CD4-positive, alpha-beta memory T cell (primary cell): ENCODE results near the gene RGL1. TPM values are rescaled to one million over a fixed set of nuclear protein-coding genes. Genes with fewer than 3 reads are reported as not detected.

ENCODE experiments used
- CTCF ChIA-PET: fragments of 350-600 bp; sonication (Branson Sonifier 250); formaldehyde crosslinking; loops from one replicate; lab custom pipeline; 2021; ENCODE audit warnings: inconsistent platforms; ENCODE audit not compliant: partially characterized antibody; lab: Charles Lee
- POLR2A ChIA-PET: fragments of 350-600 bp; sonication (Branson Sonifier 250); formaldehyde crosslinking; loops from one replicate; lab custom pipeline; 2021; ENCODE audit not compliant: partially characterized antibody; lab: Charles Lee
- DNase-seq, 5 donors: peaks; one replicate each; pipeline versions ENCODE4 v3.0.0 to v3.0.0-alpha.2; 2020 to 2022; ENCODE audit warnings: mixed read lengths in 1 of 5
- H3K27ac ChIP-seq: one replicate; pipeline ENCODE4 v1.7.0; 2013; ENCODE audit warnings: low read depth, low read length
- H3K27me3 ChIP-seq: 2 replicates; pipeline ENCODE4 v1.7.0; 2013; ENCODE audit warnings: mild to moderate bottlenecking, low read length, moderate library complexity; ENCODE audit not compliant: insufficient read depth
- H3K36me3 ChIP-seq: 2 replicates; pipeline ENCODE4 v1.7.0; 2013; ENCODE audit warnings: mild to moderate bottlenecking, low read length, moderate library complexity; ENCODE audit not compliant: insufficient read depth
- H3K4me1 ChIP-seq: 2 replicates; pipeline ENCODE4 v1.7.0; 2013; ENCODE audit warnings: mild to moderate bottlenecking, low read length, moderate library complexity; ENCODE audit not compliant: insufficient read depth
- H3K4me3 ChIP-seq, 2 donors: one replicate each; pipeline ENCODE4 v1.7.0; 2013; ENCODE audit warnings: low read length in 2 of 2, mild to moderate bottlenecking in 1 of 2
- H3K9me3 ChIP-seq, 2 donors: one replicate each; pipeline ENCODE4 v1.7.0; 2013; ENCODE audit warnings: low read length in 2 of 2, control low read depth in 1 of 2; ENCODE audit not compliant: control insufficient read depth in 1 of 2
- H3K27ac Mint-ChIP-seq, 7 donors: one replicate each; pipeline ENCODE4 v1.8.0; 2020 to 2021; ENCODE audit warnings: mixed read lengths in 7 of 7, mild to moderate bottlenecking in 6 of 7, inconsistent platforms in 3 of 7, moderate library complexity in 3 of 7
- H3K27me3 Mint-ChIP-seq, 2 donors: one replicate each; pipeline ENCODE4 v1.8.0; 2020 to 2021; ENCODE audit warnings: mixed read lengths in 2 of 2
- H3K36me3 Mint-ChIP-seq, 2 donors: one replicate each; pipeline ENCODE4 v1.8.0; 2020 to 2021; ENCODE audit warnings: mixed read lengths in 2 of 2, inconsistent platforms in 1 of 2, mild to moderate bottlenecking in 1 of 2
- H3K4me1 Mint-ChIP-seq, 4 donors: one replicate each; pipeline ENCODE4 v1.8.0; 2020 to 2021; ENCODE audit warnings: mixed read lengths in 4 of 4, mild to moderate bottlenecking in 1 of 4
- H3K4me3 Mint-ChIP-seq, 8 donors: one replicate each; pipeline ENCODE4 v1.8.0; 2020 to 2021; ENCODE audit warnings: mixed read lengths in 8 of 8, mild to moderate bottlenecking in 7 of 8, moderate library complexity in 6 of 8, inconsistent platforms in 3 of 8
- H3K9me3 Mint-ChIP-seq, 8 donors: one replicate each; pipeline ENCODE4 v1.8.0; 2020 to 2021; ENCODE audit warnings: mixed read lengths in 8 of 8, mild to moderate bottlenecking in 5 of 8, inconsistent platforms in 3 of 8, moderate library complexity in 1 of 8
- intact Hi-C: fragments of 100-400 bp; cut with micrococcal nuclease; formaldehyde crosslinking; loops from one replicate; pipeline ENCODE4 v1.15.1; 2023
- polyA plus RNA-seq, 2 donors: library from polyadenylated mRNA; unstranded; fragments of 300-500 nt; fragmentation: Illumina TruSeq; gene quantifications; one replicate each; pipeline ENCODE4 v1.2.3, GENCODE V29; 2021
- total RNA-seq, 2 experiments: library from RNA; stranded (reverse); gene quantifications; one replicate each; pipeline ENCODE4 v1.2.3, GENCODE V29; 2021

Gene RGL1
- total and polyA plus RNA-seq, 4 experiments from 2014 or later: 2.3 to 5.3 (median 3.8) TPM

DNA sequence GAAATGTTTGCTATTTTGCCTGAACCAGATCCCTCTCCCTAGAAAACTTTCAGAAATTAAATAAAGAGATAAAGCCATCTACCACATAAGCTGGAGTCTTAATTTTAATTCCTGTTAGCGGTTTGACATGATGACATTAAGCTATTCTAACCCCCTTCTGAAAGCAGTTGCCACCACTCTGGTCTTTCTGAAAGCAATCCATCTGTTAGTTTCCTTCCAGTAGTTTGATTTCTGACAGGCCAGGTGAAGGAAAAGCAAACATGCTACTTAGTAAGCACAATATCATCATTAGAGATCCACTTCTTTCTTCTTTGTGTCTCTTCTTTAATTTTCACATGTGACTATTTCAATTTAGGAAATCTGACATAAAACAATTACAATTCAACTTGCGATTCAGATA is 39.9 kb downstream of the RGL1 start:
- H3K4me3 Mint-ChIP-seq: no peak overlapping the region
- no peaks in the 10 kb centered on the region for H3K9me3 ChIP-seq
- H3K27ac Mint-ChIP-seq: no peak overlapping the region
- no peaks in the 10 kb centered on the region for H3K27me3 Mint-ChIP-seq
- no peak overlapping the region for H3K27ac ChIP-seq
- H3K36me3 Mint-ChIP-seq: no peaks in the 10 kb centered on the region
- H3K4me1 Mint-ChIP-seq: peaks cover 11 to 18% (median 15%) of the 10 kb centered on the region in 4 donors
- H3K9me3 Mint-ChIP-seq: no peaks in the 10 kb centered on the region
- CTCF ChIA-PET: no interaction called here
- H3K4me3 ChIP-seq: no peak overlapping the region
- H3K36me3 ChIP-seq: no peaks in the 10 kb centered on the region
- H3K4me1 ChIP-seq: peaks cover 6% of the 10 kb centered on the region
- intact Hi-C loops: no loop called here
- POLR2A ChIA-PET: no interaction called here
- H3K27me3 ChIP-seq: no peaks in the 10 kb centered on the region
- no peak for DNase-seq

DNA sequence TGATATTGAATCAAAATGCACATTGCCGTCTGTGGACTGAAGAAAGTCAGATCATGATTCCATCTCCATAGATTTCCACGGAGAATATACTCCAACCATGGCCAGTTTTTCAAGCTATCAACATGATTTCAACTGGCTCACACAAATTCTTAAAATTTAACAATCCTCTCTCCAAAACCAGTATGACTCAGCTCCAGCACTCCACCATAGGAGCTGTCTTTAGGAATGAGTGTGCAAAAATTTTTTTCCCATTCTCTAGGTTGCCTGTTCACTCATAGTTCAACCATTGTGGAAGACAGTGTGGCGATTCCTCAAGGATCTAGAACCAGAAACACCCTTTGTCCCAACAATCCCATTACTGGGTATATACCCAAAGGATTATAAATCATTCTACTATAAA is 40.8 kb downstream of the RGL1 start:
- H3K27ac ChIP-seq: no peak overlapping the region
- no peak overlapping the region for H3K27ac Mint-ChIP-seq
- no peak overlapping the region for H3K4me3 Mint-ChIP-seq

DNA sequence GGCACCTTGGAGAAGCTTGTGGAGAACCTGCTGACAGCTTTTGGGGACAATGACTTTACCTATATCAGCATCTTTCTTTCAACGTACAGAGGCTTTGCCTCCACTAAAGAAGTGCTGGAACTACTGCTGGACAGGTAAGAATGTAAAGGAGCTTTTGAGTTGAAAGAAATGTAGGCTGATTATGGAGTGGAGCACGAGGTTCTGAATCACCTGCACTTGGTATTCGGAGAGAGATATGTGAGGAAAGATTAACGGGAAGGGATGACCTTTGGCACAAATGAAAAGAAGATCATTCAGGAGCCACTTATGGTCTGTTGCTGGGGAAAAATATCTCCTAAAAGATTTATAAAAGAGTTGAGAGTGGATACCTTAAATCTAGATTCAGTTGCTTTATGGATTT is 42.7 kb downstream of the RGL1 start:
- no peak for DNase-seq
- no peaks in the 10 kb centered on the region for H3K27me3 Mint-ChIP-seq
- H3K4me3 ChIP-seq: no peak overlapping the region
- H3K9me3 ChIP-seq: no peaks in the 10 kb centered on the region
- H3K4me1 Mint-ChIP-seq: peaks cover 3 to 4% (median 3%) of the 10 kb centered on the region in 4 donors
- no peak overlapping the region for H3K4me3 Mint-ChIP-seq
- H3K27me3 ChIP-seq: no peaks in the 10 kb centered on the region
- ChIA-PET CTCF (interaction anchor here (1.0 kb wide), 1 partner anchor 68 kb away, joined by 3 read pairs; no protein-coding TSS in a partner anchor), POLR2A (no interaction called here)
- no peaks in the 10 kb centered on the region for H3K4me1 ChIP-seq
- H3K27ac ChIP-seq: no peak overlapping the region
- intact Hi-C loops: no loop called here
- H3K36me3 ChIP-seq: no peaks in the 10 kb centered on the region
- no peaks in the 10 kb centered on the region for H3K9me3 Mint-ChIP-seq
- H3K36me3 Mint-ChIP-seq: no peaks in the 10 kb centered on the region
- H3K27ac Mint-ChIP-seq: no peak overlapping the region

More for the DNA sequence above, 40.8 kb downstream of the RGL1 start:
- Mint-ChIP-seq H3K9me3 (no peaks in the 10 kb centered on the region), H3K36me3 (no peaks in the 10 kb centered on the region), H3K27me3 (no peaks in the 10 kb centered on the region), H3K4me1 (peaks cover 11 to 18% (median 15%) of the 10 kb centered on the region in 4 donors)
- no peak overlapping the region for H3K4me3 ChIP-seq
- H3K36me3 ChIP-seq: no peaks in the 10 kb centered on the region
- intact Hi-C loops: no loop called here
- ChIA-PET POLR2A (no interaction called here), CTCF (no interaction called here)
- DNase-seq: no peak
- peaks cover 6% of the 10 kb centered on the region for H3K4me1 ChIP-seq
- no peaks in the 10 kb centered on the region for H3K9me3 ChIP-seq
- no peaks in the 10 kb centered on the region for H3K27me3 ChIP-seq

DNA sequence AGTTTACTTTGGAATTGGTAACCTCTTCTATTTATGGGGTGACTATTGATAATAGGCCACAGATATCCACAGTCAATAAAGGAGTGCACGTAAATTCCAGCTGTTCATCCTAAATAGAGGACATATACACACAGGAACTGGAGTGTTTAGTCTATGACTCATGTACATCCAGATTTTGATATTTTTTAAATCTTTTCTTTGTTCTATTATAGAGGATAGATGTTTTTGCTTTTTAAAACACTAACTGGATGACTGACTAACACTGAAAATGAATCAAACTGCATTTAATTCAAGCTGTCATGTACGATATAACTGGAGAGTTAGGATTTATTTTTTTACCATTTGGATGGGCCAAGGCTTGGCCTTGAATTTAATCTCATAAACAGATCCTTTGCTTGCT is 45.9 kb downstream of the RGL1 start:
- H3K27ac Mint-ChIP-seq: no peak overlapping the region
- no peaks in the 10 kb centered on the region for H3K27me3 ChIP-seq
- DNase-seq: no peak
- H3K4me3 Mint-ChIP-seq: no peak overlapping the region
- H3K4me3 ChIP-seq: no peak overlapping the region
- H3K4me1 Mint-ChIP-seq: no peaks in the 10 kb centered on the region
- H3K9me3 Mint-ChIP-seq: no peaks in the 10 kb centered on the region
- H3K27ac ChIP-seq: no peak overlapping the region
- ChIA-PET CTCF (no interaction called here), POLR2A (no interaction called here)
- intact Hi-C loops: no loop called here
- no peaks in the 10 kb centered on the region for H3K36me3 Mint-ChIP-seq
- H3K36me3 ChIP-seq: no peaks in the 10 kb centered on the region
- no peaks in the 10 kb centered on the region for H3K9me3 ChIP-seq
- H3K27me3 Mint-ChIP-seq: no peaks in the 10 kb centered on the region
- H3K4me1 ChIP-seq: no peaks in the 10 kb centered on the region

DNA sequence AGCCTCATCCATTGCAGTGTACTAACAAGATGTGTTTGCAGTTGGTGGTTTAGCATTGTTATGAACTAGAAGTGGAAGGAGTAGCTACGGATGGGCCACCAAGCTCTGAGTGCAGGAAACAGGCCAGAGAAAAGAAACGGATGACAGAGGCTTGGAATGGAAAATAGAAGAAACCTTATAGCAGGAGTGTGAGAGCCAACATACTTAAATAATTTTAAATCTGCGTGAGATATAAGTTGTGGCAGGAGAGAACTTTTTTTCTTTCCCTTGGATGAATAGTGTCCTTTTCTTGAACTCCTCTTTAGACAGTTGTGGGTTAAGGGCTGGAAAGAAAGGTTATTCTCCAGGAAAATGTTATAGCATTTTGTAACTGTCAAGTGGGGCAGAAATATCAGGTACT is 54.2 kb downstream of the RGL1 start:
- H3K9me3 ChIP-seq: no peaks in the 10 kb centered on the region
- no peaks in the 10 kb centered on the region for H3K4me1 Mint-ChIP-seq
- no peak overlapping the region for H3K27ac Mint-ChIP-seq
- no peaks in the 10 kb centered on the region for H3K27me3 ChIP-seq
- H3K27me3 Mint-ChIP-seq: no peaks in the 10 kb centered on the region
- POLR2A ChIA-PET: no interaction called here
- no peak overlapping the region for H3K4me3 ChIP-seq
- intact Hi-C loops: no loop called here
- no peaks in the 10 kb centered on the region for H3K36me3 ChIP-seq
- no peaks in the 10 kb centered on the region for H3K36me3 Mint-ChIP-seq
- H3K9me3 Mint-ChIP-seq: no peaks in the 10 kb centered on the region
- no peak for DNase-seq
- no peaks in the 10 kb centered on the region for H3K4me1 ChIP-seq
- no peak overlapping the region for H3K27ac ChIP-seq
- CTCF ChIA-PET: no interaction called here
- H3K4me3 Mint-ChIP-seq: no peak overlapping the region

DNA sequence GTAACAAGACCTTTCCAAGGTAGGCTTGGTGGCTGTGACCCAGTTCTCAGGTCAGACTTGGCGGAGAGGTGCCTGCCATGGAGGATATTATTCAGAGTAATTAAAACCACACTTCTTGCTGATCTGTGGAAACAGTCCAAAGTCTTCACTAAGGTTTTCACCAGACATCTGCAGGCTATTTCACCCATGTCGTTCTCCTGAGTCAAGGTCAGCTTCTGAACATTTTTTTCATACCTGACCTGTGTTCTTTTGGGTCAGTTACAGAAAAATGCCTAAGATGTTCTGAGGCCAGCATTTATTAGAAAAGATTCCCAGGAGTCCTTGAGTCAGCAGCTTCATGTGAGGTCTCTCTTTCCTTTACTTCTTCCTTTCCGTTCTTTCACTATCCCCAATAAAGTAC is 54.9 kb downstream of the RGL1 start:
- Histone ChIP-seq H3K36me3 (no peaks in the 10 kb centered on the region), H3K27me3 (no peaks in the 10 kb centered on the region), H3K4me1 (no peaks in the 10 kb centered on the region), H3K9me3 (no peaks in the 10 kb centered on the region), H3K4me3 (no peak overlapping the region), H3K27ac (no peak overlapping the region)
- Mint-ChIP-seq H3K27ac (no peak overlapping the region), H3K4me3 (no peak overlapping the region), H3K27me3 (no peaks in the 10 kb centered on the region), H3K4me1 (no peaks in the 10 kb centered on the region), H3K36me3 (no peaks in the 10 kb centered on the region), H3K9me3 (no peaks in the 10 kb centered on the region)
- DNase-seq: no peak
- POLR2A ChIA-PET: no interaction called here
- CTCF ChIA-PET: no interaction called here
- intact Hi-C loops: no loop called here

DNA sequence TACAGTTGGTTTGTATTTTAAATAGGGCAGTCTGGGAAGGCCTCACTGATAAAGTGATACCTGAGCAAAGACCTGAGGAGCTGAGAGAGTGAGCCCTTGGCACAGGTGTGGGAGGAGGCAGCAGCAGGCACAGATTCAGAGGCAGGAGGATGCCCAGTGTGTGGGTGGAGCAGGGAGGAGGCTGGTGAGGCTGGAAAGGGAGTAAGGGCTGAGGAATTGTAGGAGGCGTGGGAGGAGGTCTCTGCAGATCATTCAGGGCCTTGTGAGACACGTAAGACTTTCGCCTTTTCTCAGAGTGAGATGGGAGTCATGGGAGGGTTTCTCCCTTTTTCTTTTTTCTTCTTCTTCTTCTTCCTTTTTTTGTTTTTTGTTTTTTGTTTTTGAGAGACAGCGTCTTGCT is 58.0 kb downstream of the RGL1 start:
- intact Hi-C loops: no loop called here
- Mint-ChIP-seq H3K27ac (peak overlapping the region in 1 of 7 donors; percentile 6), H3K9me3 (no peaks in the 10 kb centered on the region), H3K4me3 (no peak overlapping the region), H3K36me3 (no peaks in the 10 kb centered on the region), H3K4me1 (no peaks in the 10 kb centered on the region), H3K27me3 (no peaks in the 10 kb centered on the region)
- CTCF ChIA-PET: no interaction called here
- no peaks in the 10 kb centered on the region for H3K9me3 ChIP-seq
- no peaks in the 10 kb centered on the region for H3K27me3 ChIP-seq
- no peak overlapping the region for H3K27ac ChIP-seq
- H3K4me3 ChIP-seq: no peak overlapping the region
- POLR2A ChIA-PET: no interaction called here
- no peak for DNase-seq
- no peaks in the 10 kb centered on the region for H3K4me1 ChIP-seq
- H3K36me3 ChIP-seq: no peaks in the 10 kb centered on the region

DNA sequence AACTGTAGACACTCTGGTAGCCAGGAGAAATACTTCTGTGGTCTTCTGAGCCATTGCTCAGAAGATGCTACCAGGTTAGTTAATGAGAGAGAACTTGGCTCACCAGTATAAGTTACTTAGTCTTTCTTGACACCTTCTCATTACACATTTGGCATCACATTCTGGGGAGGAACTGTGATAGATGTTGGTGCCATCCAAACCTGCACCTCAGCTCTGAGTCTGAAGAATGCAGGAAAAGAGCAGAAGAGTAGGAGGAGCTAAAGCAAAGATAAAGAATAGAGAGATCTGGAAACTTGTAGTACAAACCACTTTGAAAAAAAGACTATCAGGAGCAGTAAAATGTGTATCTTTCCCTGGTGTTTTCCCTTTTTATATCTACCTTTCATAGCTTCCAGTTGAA is 58.9 kb downstream of the RGL1 start:
- H3K4me3 Mint-ChIP-seq: no peak overlapping the region
- H3K27ac Mint-ChIP-seq: no peak overlapping the region
- DNase-seq: no peak
- H3K36me3 Mint-ChIP-seq: no peaks in the 10 kb centered on the region
- Histone ChIP-seq H3K36me3 (no peaks in the 10 kb centered on the region), H3K27me3 (no peaks in the 10 kb centered on the region), H3K4me1 (no peaks in the 10 kb centered on the region), H3K9me3 (no peaks in the 10 kb centered on the region), H3K4me3 (no peak overlapping the region), H3K27ac (no peak overlapping the region)
- intact Hi-C loops: no loop called here
- CTCF ChIA-PET: no interaction called here
- H3K27me3 Mint-ChIP-seq: no peaks in the 10 kb centered on the region
- POLR2A ChIA-PET: no interaction called here
- no peaks in the 10 kb centered on the region for H3K4me1 Mint-ChIP-seq
- H3K9me3 Mint-ChIP-seq: no peaks in the 10 kb centered on the region
